LNCaP clone FGC (cell line): Measurements from ENCODE around the gene ARHGEF12.

ENCODE experiments used
- DNase-seq: peaks from one replicate; pipeline ENCODE4 v3.0.0-alpha.2; 2011; ENCODE audit warnings: low read depth
- H3K4me3 ChIP-seq: 2 replicates; pipeline ENCODE4 v1.5.1; 2011; ENCODE audit warnings: mild to moderate bottlenecking, low read depth, low read length, control low read depth
- CTCF ChIP-seq: IDR thresholded peaks from 2 replicates; pipeline ENCODE4 v1.5.1; 2012; ENCODE audit warnings: mild to moderate bottlenecking; ENCODE audit not compliant: control insufficient read depth, insufficient read depth; ENCODE audit errors: extremely low read depth

Gene ARHGEF12

GRCh38 chr11:120329556-120329955 lies 6.7 kb upstream of the ARHGEF12 start:
- no peak overlapping the region for H3K4me3 ChIP-seq
- DNase-seq, result no peak
- TF ChIP-seq CTCF, result no peak

- no peak overlapping the region for H3K4me3 ChIP-seq
- TF ChIP-seq CTCF, result no peak
- DNase-seq, result no peak
Measured at GRCh38 chr11:120330045-120330444, 6.2 kb upstream of the ARHGEF12 start.

GRCh38 chr11:120331301-120331996 lies 4.8 kb upstream of the ARHGEF12 start:
- no peak for DNase-seq
- TF ChIP-seq CTCF, result no peak
- no peak overlapping the region for H3K4me3 ChIP-seq

GRCh38 chr11:120332822-120333716 lies 3.1 kb upstream of the ARHGEF12 start:
- no peak overlapping the region for H3K4me3 ChIP-seq
- no peak for DNase-seq
- TF ChIP-seq CTCF, result no peak

- TF ChIP-seq CTCF, result no peak
- no peak overlapping the region for H3K4me3 ChIP-seq
- DNase-seq, result no peak
Measured at GRCh38 chr11:120333801-120334200, 2.4 kb upstream of the ARHGEF12 start.

- TF ChIP-seq CTCF, result no peak
- H3K4me3 ChIP-seq, result no peak overlapping the region
- no peak for DNase-seq
Measured at GRCh38 chr11:120334332-120334731, 1.9 kb upstream of the ARHGEF12 start.
